Adrenal gland (tissue), 12 donors: Measurements from ENCODE around the gene GPR3. TPM values are rescaled to one million over a fixed set of nuclear protein-coding genes. Genes with fewer than 3 reads are reported as not detected.

Experiments used
- DNase-seq, 7 donors: peaks; one replicate each; pipeline ENCODE4 v3.0.0-alpha.2; 2019 to 2020
- H3K27ac ChIP-seq, 5 donors: fragments of 200-600 bp; sonication (generic) in 4 of 5; 1 replicate in 3 of 5; 2 replicates in 2 of 5; pipeline versions ENCODE4 v1.5.1 to v1.8.0; 2016 to 2020; ENCODE audit warnings: mild to moderate bottlenecking in 1 of 5
- H3K27me3 ChIP-seq: fragments of 200-600 bp; 2 replicates; pipeline ENCODE4 v1.8.0; 2021
- H3K36me3 ChIP-seq, 2 donors: fragments of 200-600 bp; replicated peaks in 1 of 2; 1 replicate in 1 of 2; 2 replicates in 1 of 2; pipeline versions ENCODE4 v1.5.1 to v1.8.0; 2018 to 2022
- H3K4me1 ChIP-seq, 2 donors: fragments of 200-600 bp; replicated peaks in 1 of 2; 1 replicate in 1 of 2; 2 replicates in 1 of 2; pipeline versions ENCODE4 v1.5.1 to v1.8.0; 2018 to 2021
- H3K4me3 ChIP-seq, 4 donors: fragments of 200-600 bp; sonication (generic) in 3 of 4; one replicate each; pipeline ENCODE4 v1.5.1; 2016 to 2018
- H3K9me3 ChIP-seq, 3 donors: fragments of 200-600 bp; sonication (generic) in 1 of 3; replicated peaks in 1 of 3; 1 replicate in 2 of 3; 2 replicates in 1 of 3; pipeline versions ENCODE4 v1.5.1 to v1.8.0; 2016 to 2021
- CTCF ChIP-seq, 6 experiments: fragments of 450-650 bp in 4 of 6; fragments of 200-600 bp in 2 of 6; sonication (generic) in 1 of 6; IDR thresholded peaks; 1 replicate in 5 of 6; 2 replicates in 1 of 6; pipeline versions ENCODE4 v1.5.1 to v1.8.0; 2016 to 2021; ENCODE audit warnings: antibody characterized with exemption in 6 of 6, mild to moderate bottlenecking in 2 of 6, moderate library complexity in 1 of 6
- POLR2A ChIP-seq, 2 donors: fragments of 450-650 bp; IDR thresholded peaks; one replicate each; pipeline ENCODE4 v1.6.1; 2017; ENCODE audit warnings: antibody characterized with exemption in 2 of 2, mild to moderate bottlenecking in 2 of 2, moderate library complexity in 1 of 2
- WGBS, 4 donors: extraction: QIAGEN DNeasy Blood & Tissue Kit in 2 of 4; methylation state at CpG; one replicate each; pipeline versions ENCODE4 v1.1.5 to v1.1.7; 2013 to 2017; 5-methylcytosine and 5-hydroxymethylcytosine counted together
- intact Hi-C, 2 donors: fragments of 100-400 bp; cut with DNase I; formaldehyde crosslinking; loops; one replicate each; pipeline versions ENCODE4 v1.14.1 to v1.15.0; 2022 to 2023
- polyA plus RNA-seq, 3 donors: library from polyadenylated mRNA; stranded (reverse); fragments of 200-250 nt in 2 of 3; fragments of 350-450 nt in 1 of 3; fragmentation: Illumina TruSeq in 1 of 3; extraction: RNeasy Lipid Tissue Mini Kit (QIAGEN cat#74804) in 1 of 3; gene quantifications; one replicate each; pipeline ENCODE4 v1.2.3, GENCODE V29; 2013 to 2014
- total RNA-seq, 9 donors: library from RNA; depleted of rRNA in 4 of 9; stranded (reverse); fragments of >200 nt in 4 of 9; fragments of 120-200 nt in 1 of 9; fragmentation: NEBNext Ultra II Directional in 1 of 9; extraction: Animal tissue kit (Norgen Biotek cat#: 25700) in 1 of 9; gene quantifications; one replicate each; pipeline versions ENCODE4 v1.1.0 to v1.2.4, GENCODE V29; 2013 to 2023
- donor health status: healthy with polysubstance abuse.
- donor health status: Bipolar disorder and iron deficiency.
- donor health status: DM: yes; HTN: yes; CAD: no.
- donor health status: DM: no; HTN: no; CAD: no.
- donor health status: DM: no; HTN: no; CAD: no.
- donor health status: DM: yes; HTN: yes; CAD: no.

GPR3 gene
- total and polyA plus RNA-seq, 12 donors, result 0.17 to 2.0 (median 0.64) TPM; not detected in 5

GRCh38 chr1:27433706-27434105, 41.3 kb downstream of the GPR3 start:
- H3K4me1 ChIP-seq, result peaks cover 64 to 95% of the 10 kb centered on the region in 2 donors
- no peak for TF ChIP-seq CTCF (IDR thresholded peaks at IDR 0.05)
- no peak for TF ChIP-seq POLR2A (IDR thresholded peaks at IDR 0.05)
- WGBS, 4 donors, result 89 to 93% (median 91%) methylated on average over 3 of the region's 3 CpGs

GRCh38 chr1:27435566-27436203, 43.3 kb downstream of the GPR3 start:
- intact Hi-C loops, result loop anchor here in 1 of 2 donors (10.0 kb wide), 1 partner anchor 49 kb away; no protein-coding TSS in a partner anchor
- Histone ChIP-seq H3K4me3 (no peak overlapping the region), H3K4me1 (peaks cover 54 to 88% of the 10 kb centered on the region in 2 donors)

More at GRCh38 chr1:27433706-27434105, 41.3 kb downstream of the GPR3 start:
- intact Hi-C loops, result loop anchor here in 1 of 2 donors (10.0 kb wide), 1 partner anchor 51 kb away; no protein-coding TSS in a partner anchor
- DNase-seq, result no peak
- peak overlapping the region in 1 of 5 donors; percentile 7 for H3K27ac ChIP-seq
- no peak overlapping the region for H3K4me3 ChIP-seq
- no peaks in the 10 kb centered on the region for H3K36me3 ChIP-seq
- no peaks in the 10 kb centered on the region for H3K9me3 ChIP-seq
- H3K27me3 ChIP-seq, result no peaks in the 10 kb centered on the region

GRCh38 chr1:27436204-27437159, 44.1 kb downstream of the GPR3 start:
- WGBS, 4 donors, result 52 to 63% (median 60%) methylated on average over 5 of the region's 5 CpGs
- Histone ChIP-seq H3K4me1 (peaks cover 47 to 80% of the 10 kb centered on the region in 2 donors), H3K4me3 (no peak overlapping the region), H3K9me3 (no peaks in the 10 kb centered on the region), H3K27ac (peak overlapping the region; percentile 8 to 70 (median 23)), H3K27me3 (no peaks in the 10 kb centered on the region), H3K36me3 (no peaks in the 10 kb centered on the region)
- intact Hi-C loops, result loop anchor here in 1 of 2 donors (10.0 kb wide), 1 partner anchor 48 kb away; no protein-coding TSS in a partner anchor
- DNase-seq, result no peak
- TF ChIP-seq CTCF (IDR thresholded peaks at IDR 0.05) (no peak), POLR2A (IDR thresholded peaks at IDR 0.05) (no peak)

More at GRCh38 chr1:27435566-27436203, 43.3 kb downstream of the GPR3 start:
- TF ChIP-seq CTCF (IDR thresholded peaks at IDR 0.05), result no peak
- TF ChIP-seq POLR2A (IDR thresholded peaks at IDR 0.05), result no peak
- no peaks in the 10 kb centered on the region for H3K27me3 ChIP-seq
- H3K9me3 ChIP-seq, result no peaks in the 10 kb centered on the region
- H3K36me3 ChIP-seq, result no peaks in the 10 kb centered on the region
- DNase-seq, result peak in 2 of 7 donors; percentile 32 to 46
- WGBS, 4 donors, result 25 to 53% (median 46%) methylated on average over 1 to 2 of the region's 2 CpGs
- H3K27ac ChIP-seq, result peak overlapping the region; percentile 8 to 70 (median 23)

GRCh38 chr1:27438621-27439061, 46.2 kb downstream of the GPR3 start:
- H3K27me3 ChIP-seq, result no peaks in the 10 kb centered on the region
- DNase-seq, result peak in 1 of 7 donors; percentile 20
- intact Hi-C loops, result loop anchor here in 1 of 2 donors (10.0 kb wide), 1 partner anchor 46 kb away; no protein-coding TSS in a partner anchor
- H3K9me3 ChIP-seq, result no peaks in the 10 kb centered on the region
- H3K27ac ChIP-seq, result peak overlapping the region in 2 of 5 donors; percentile 22 to 62
- TF ChIP-seq POLR2A (IDR thresholded peaks at IDR 0.05) (no peak), CTCF (IDR thresholded peaks at IDR 0.05) (no peak)
- H3K4me3 ChIP-seq, result no peak overlapping the region
- 86 to 90% (median 89%) methylated on average over 1 of the region's 1 CpG for WGBS, 4 donors
- H3K36me3 ChIP-seq, result no peaks in the 10 kb centered on the region
- peaks cover 40 to 63% of the 10 kb centered on the region in 2 donors for H3K4me1 ChIP-seq
